Umbilical cord (tissue), 2 donors: ENCODE measurements around the gene OR4A15. TPM values are rescaled to one million over a fixed set of nuclear protein-coding genes. Genes with fewer than 3 reads are reported as not detected.

Source experiments
- DNase-seq: peaks from one replicate; pipeline ENCODE4 v3.0.0-alpha.2; 2015; ENCODE audit warnings: low spot score
- total RNA-seq: library from RNA; depleted of rRNA; stranded (reverse); fragments of >200 nt; gene quantifications from one replicate; pipeline ENCODE4 v1.2.3, GENCODE V29; 2014; ENCODE audit warnings: low replicate concordance; ENCODE audit not compliant: insufficient read depth

Gene OR4A15
- total RNA-seq: 5.1 TPM

DNA sequence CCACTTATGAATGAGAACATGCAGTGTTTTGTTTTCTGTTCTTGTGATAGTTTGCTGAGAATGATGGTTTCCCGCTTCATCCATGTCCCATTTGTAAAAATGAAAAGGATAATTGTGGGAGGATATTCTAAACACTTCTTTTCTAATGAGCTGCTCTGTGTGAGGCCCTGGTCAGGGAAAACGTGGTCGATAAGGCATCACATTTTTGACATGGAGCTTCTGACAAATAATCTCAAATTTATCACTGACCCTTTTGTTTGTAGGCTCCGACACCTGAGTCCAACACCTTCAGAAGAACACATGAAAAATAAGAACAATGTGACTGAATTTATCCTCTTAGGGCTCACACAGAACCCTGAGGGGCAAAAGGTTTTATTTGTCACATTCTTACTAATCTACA, at the start of gene OR4A15:
Gene OR4A15 (plus strand): TSS at position 301 of the 400 bp plus-strand sequence. CDS start 0 bp downstream, at position 301.
- DNase-seq: no peak

GRCh38 chr11:55324500-55324899, 43.3 kb upstream of the OR4A15 start:
- DNase-seq: no peak

- DNase-seq: no peak
Measured at GRCh38 chr11:55342901-55343300, 24.9 kb upstream of the OR4A15 start, which contains the start of gene OR4A16. Gene OR4A16 (plus strand): TSS chr11:55343201. CDS start chr11:55343201, 0 bp downstream.

DNA sequence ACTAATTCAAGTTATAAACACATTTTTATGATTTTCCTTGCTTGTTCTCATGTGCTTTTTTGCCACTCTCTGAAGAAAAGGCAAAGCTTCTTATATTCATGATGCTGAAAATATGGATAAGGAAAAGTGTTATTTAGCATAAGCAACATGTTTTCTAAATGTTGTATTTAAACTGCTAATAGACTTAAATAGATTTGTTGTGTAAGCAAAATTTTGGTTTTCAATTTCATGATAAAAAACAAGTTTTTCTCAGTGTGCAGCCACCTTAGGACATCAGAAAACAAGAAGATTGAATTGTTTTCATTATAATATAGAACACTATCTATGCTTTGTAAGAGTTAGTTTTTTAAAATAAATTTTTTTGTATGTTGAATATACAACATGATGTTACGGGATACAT, 22.5 kb upstream of the OR4A15 start:
- DNase-seq: no peak

DNA sequence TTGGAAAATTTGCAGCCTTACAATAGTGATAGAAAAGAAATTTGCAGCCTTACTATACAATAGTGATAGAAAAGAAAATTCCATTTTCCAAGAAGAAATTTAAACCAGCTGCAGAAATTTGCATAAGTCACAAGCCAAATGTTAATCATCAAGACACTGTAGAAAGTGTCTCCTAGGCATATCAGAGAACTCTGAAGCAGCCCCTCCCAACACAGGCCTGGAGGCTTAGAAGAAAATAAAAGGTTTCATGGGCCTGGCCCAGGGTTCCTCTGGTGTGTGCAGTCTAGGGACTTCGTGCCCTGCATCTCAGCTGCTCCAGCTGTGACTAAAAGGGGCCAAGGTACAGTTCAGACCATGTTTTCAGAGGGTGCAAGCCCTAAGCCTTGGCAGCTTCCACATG, 18.7 kb upstream of the OR4A15 start:
- no peak for DNase-seq

DNA sequence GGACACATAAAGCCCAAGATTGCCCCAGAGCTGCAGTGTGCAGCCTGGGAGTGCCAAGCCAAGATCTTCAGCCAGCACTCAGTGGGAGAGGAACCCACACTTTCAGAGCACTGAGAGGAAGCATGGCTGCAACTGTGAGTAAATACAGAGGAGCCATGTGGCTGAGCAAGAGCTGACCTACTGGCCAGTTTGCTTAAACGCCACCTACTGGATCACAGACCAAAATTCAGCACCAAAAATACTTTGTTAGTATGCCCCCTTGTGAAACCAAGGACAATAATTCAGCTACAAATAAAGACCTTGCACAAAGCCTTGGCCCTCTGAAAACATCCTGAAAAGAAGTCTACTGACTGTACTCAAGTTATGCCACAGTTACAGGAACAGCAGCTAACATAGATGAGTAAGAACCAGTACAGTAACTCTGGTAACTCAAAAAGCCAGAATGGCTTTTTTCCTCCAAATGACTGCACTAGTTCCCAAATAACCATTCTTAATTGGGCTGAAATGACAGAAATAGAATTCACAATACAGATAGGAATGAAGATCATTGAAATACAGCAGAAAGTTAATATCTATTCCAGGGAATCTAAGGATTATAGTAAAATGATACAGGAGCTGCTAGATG, 10.1 kb upstream of the OR4A15 start:
- DNase-seq: no peak

GRCh38 chr11:55401011-55401410, 33.2 kb downstream of the OR4A15 start:
- no peak for DNase-seq

Other genes with a start within 250 kb of the OR4A15 start
- gene TRIM48, start 105.8 kb upstream of the OR4A15 start, total RNA-seq: not detected
- gene OR4A16, start 24.8 kb upstream of the OR4A15 start, total RNA-seq: 4.8 TPM
- not detected for gene OR4C15, start 186.5 kb downstream of the OR4A15 start, total RNA-seq
- 9.6 TPM for gene OR4C16, start 204.2 kb downstream of the OR4A15 start, total RNA-seq
- 6.3 TPM for gene OR4C11, start 239.7 kb downstream of the OR4A15 start, total RNA-seq